ENCODE data around the gene TOMM34. TPM values are rescaled to one million over a fixed set of nuclear protein-coding genes. Genes with fewer than 3 reads are reported as not detected.

TOMM34 gene
- total and polyA plus RNA-seq, 12 donors = 17.8 to 178 (median 48.3) TPM

DNA sequence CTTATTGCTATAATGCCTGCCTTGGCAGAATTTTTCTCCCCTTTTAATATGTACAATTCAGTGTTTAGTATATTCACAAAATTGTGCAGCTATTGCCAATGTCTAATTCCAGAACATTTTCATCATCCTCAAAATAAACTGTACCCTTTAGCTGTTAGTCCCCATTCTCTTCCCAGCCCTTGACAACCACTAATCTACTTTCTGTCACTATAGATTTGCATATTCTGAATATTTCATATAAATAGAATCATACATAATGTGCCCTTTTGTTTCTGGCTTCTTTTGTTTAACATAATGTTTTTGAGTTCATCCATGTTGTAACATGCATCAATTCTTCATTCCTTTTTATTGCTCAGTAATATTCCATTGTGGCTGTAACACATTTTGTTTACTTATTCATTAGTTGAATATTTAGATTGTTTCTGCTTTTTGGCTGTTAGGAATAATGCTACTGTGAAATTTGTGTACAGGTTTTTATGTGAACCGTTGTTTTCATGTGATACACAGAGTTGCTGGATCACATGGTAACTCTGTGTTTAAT, 28.5 kb upstream of the TOMM34 start:
- Histone ChIP-seq H3K4me3 (no peak overlapping the region), H3K4me1 (replicated peaks in 1 of 2) (peaks cover 15 to 36% of the 10 kb centered on the region in 2 donors), H3K9me3 (replicated peaks in 1 of 3) (no peaks in the 10 kb centered on the region), H3K36me3 (replicated peaks in 1 of 2) (peaks cover 0 to 16% of the 10 kb centered on the region in 2 donors), H3K27me3 (no peaks in the 10 kb centered on the region), H3K27ac (no peak overlapping the region)
- WGBS, 4 donors = 88 to 95% (median 91%) methylated on average over 1 of the region's 1 CpG
- no peak for TF ChIP-seq POLR2A (IDR thresholded peaks at IDR 0.05)
- TF ChIP-seq, protein P1, sequence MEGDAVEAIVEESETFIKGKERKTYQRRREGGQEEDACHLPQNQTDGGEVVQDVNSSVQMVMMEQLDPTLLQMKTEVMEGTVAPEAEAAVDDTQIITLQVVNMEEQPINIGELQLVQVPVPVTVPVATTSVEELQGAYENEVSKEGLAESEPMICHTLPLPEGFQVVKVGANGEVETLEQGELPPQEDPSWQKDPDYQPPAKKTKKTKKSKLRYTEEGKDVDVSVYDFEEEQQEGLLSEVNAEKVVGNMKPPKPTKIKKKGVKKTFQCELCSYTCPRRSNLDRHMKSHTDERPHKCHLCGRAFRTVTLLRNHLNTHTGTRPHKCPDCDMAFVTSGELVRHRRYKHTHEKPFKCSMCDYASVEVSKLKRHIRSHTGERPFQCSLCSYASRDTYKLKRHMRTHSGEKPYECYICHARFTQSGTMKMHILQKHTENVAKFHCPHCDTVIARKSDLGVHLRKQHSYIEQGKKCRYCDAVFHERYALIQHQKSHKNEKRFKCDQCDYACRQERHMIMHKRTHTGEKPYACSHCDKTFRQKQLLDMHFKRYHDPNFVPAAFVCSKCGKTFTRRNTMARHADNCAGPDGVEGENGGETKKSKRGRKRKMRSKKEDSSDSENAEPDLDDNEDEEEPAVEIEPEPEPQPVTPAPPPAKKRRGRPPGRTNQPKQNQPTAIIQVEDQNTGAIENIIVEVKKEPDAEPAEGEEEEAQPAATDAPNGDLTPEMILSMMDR (IDR thresholded peaks at IDR 0.05) = no peak
- no peak for DNase-seq
- intact Hi-C loops (cut with DNase I) = no loop called here

GRCh38 chr20:44983093-44983674, 23.0 kb upstream of the TOMM34 start:
- WGBS, 4 donors = 97 to 99% (median 97%) methylated on average over 7 of the region's 7 CpGs
- Histone ChIP-seq H3K9me3 (replicated peaks in 1 of 3) (no peaks in the 10 kb centered on the region), H3K36me3 (replicated peaks in 1 of 2) (peaks cover 0 to 29% of the 10 kb centered on the region in 2 donors)

DNA sequence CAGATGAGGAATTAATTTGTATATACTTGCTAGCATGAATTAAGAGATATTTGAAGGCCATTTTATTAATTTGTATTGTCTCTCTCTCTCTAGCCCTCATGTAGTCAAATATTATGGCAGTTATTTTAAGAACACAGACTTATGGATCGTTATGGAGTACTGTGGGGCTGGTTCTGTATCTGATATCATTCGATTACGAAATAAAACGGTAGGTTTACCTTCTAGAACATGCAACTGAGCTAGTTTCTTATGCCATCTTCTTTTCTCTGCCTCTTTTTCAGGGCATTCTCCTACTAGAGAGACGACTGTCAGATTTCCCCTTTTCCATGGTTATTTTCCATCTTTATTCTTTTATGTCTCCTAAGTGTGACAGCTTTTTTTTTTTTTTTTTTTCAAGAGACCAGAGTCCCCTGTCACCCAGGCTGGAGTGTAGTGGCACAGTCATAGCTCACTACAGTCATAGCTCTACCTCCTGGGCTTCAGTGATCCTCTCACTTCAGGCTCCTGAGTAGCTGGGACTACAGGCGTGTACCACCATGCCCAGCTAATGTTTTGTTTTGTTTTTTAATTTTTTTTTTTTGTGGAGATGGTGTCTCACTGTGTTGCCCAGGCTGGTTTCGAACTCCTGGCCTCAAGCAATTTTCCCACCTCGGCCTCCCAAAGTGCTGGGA, 21.7 kb upstream of the TOMM34 start:
- DNase-seq = no peak
- no peak for TF ChIP-seq POLR2A (IDR thresholded peaks at IDR 0.05)
- TF ChIP-seq, protein P1 (IDR thresholded peaks at IDR 0.05) = no peak
- H3K4me3 ChIP-seq = no peak overlapping the region
- H3K4me1 ChIP-seq (replicated peaks in 1 of 2) = peaks cover 0 to 8% of the 10 kb centered on the region in 2 donors
- H3K36me3 ChIP-seq (replicated peaks in 1 of 2) = peaks cover 0 to 22% of the 10 kb centered on the region in 2 donors
- WGBS, 4 donors = 89 to 93% (median 89%) methylated on average over 8 of the region's 8 CpGs
- H3K9me3 ChIP-seq (replicated peaks in 1 of 3) = no peaks in the 10 kb centered on the region
- intact Hi-C loops (cut with DNase I) = no loop called here
- no peak overlapping the region for H3K27ac ChIP-seq
- H3K27me3 ChIP-seq = no peaks in the 10 kb centered on the region

More at GRCh38 chr20:44983093-44983674, 23.0 kb upstream of the TOMM34 start:
- TF ChIP-seq POLR2A (IDR thresholded peaks at IDR 0.05) = no peak
- TF ChIP-seq, protein P1 (IDR thresholded peaks at IDR 0.05) = no peak
- intact Hi-C loops (cut with DNase I) = no loop called here
- Histone ChIP-seq H3K27ac (no peak overlapping the region), H3K4me3 (no peak overlapping the region), H3K4me1 (replicated peaks in 1 of 2) (peaks cover 0 to 10% of the 10 kb centered on the region in 2 donors), H3K27me3 (no peaks in the 10 kb centered on the region)
- DNase-seq = no peak

- TF ChIP-seq, protein P1 (IDR thresholded peaks at IDR 0.05) = no peak
- no peak for TF ChIP-seq POLR2A (IDR thresholded peaks at IDR 0.05)
- H3K36me3 ChIP-seq (replicated peaks in 1 of 2) = peaks cover 0 to 28% of the 10 kb centered on the region in 2 donors
- no peaks in the 10 kb centered on the region for H3K4me1 ChIP-seq (replicated peaks in 1 of 2)
- H3K9me3 ChIP-seq (replicated peaks in 1 of 3) = no peaks in the 10 kb centered on the region
- H3K27ac ChIP-seq = peak overlapping the region in 3 of 5 donors; percentile 33 to 65 (median 42)
- no peaks in the 10 kb centered on the region for H3K27me3 ChIP-seq
- intact Hi-C loops (cut with DNase I) = no loop called here
- DNase-seq = peak in 2 of 7 donors; percentile 39 to 40
- WGBS, 4 donors = 51 to 75% (median 59%) methylated on average over 2 of the region's 2 CpGs
- H3K4me3 ChIP-seq = no peak overlapping the region
Measured at GRCh38 chr20:44979090-44979621, 19.0 kb upstream of the TOMM34 start.
